Measurements from ENCODE around the gene MPEG1.

Gene MPEG1

DNA sequence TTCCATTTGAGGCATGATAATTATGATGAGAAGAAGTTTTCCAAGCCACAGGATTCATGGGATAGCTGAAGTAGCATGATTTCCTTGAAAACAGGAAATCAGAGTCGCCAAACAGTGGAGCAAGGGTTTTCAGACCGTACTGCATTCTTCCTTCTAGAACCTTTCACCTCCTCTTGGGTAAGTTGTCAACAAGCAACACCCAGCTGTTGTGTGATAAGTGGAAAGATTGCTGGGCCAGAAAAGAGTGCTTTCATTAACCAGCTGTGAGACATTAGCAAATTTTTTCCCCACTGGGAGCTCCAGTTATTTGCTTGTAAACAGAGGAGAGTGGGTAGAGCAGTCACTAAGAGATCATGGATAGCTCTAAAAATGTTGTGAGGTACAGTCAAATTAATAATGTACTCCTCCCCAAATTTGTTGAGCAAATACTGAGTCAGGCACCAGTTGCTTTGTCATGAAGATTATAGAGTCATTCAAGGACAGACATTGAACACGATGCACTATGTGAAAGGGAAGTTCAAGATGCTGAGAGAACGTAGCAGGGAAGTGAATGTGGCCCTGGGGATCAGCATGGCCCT, 11.7 kb upstream of the MPEG1 start:
- peaks cover 39 to 59% of the 10 kb centered on the region in 2 donors for H3K4me1 Mint-ChIP-seq

GRCh38 chr11:59223611-59224010, 10.9 kb upstream of the MPEG1 start:
- Mint-ChIP-seq H3K4me1 (peaks cover 48 to 67% of the 10 kb centered on the region in 2 donors), H3K4me3 (peak overlapping the region in 1 of 2 donors; percentile 5), H3K27me3 (no peaks in the 10 kb centered on the region), H3K36me3 (no peaks in the 10 kb centered on the region), H3K27ac (peak overlapping the region; percentile 84), H3K9me3 (no peaks in the 10 kb centered on the region)
- ATAC-seq (replicated peaks) (no peak), DNase-seq (no peak)

More for the DNA sequence above, 11.7 kb upstream of the MPEG1 start:
- DNase-seq (no peak), ATAC-seq (replicated peaks) (peak; percentile 56 to 62)
- Mint-ChIP-seq H3K4me3 (peak overlapping the region in 1 of 2 donors; percentile 3), H3K9me3 (no peaks in the 10 kb centered on the region), H3K27me3 (no peaks in the 10 kb centered on the region), H3K36me3 (no peaks in the 10 kb centered on the region), H3K27ac (peak overlapping the region; percentile 76)

DNA sequence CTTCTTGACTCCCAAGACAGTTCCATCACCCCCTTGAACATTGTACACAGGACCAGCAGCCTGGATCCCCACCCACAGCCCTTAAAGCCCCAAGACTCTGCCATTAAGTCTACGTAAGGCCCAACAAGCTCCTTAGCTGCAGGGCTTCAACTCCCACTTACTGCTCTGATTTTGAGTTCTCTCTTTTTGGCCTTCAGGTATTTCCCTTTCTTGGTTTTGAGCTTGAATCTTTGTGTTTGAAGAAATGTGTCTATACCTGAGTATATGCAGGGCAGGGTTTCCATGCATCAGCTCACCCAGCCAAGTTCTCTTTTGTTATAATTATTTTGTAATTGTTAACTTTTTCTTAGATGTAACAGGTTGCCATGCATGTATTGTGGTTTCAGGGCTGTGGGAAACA, 10.4 kb upstream of the MPEG1 start:
- ATAC-seq (replicated peaks) (peak; percentile 48 to 53), DNase-seq (no peak)
- H3K27me3 Mint-ChIP-seq = no peaks in the 10 kb centered on the region
- no peaks in the 10 kb centered on the region for H3K9me3 Mint-ChIP-seq
- peak overlapping the region in 1 of 2 donors; percentile 0 for H3K4me3 Mint-ChIP-seq
- no peaks in the 10 kb centered on the region for H3K36me3 Mint-ChIP-seq
- H3K27ac Mint-ChIP-seq = peak overlapping the region; percentile 84
- H3K4me1 Mint-ChIP-seq = peaks cover 52 to 72% of the 10 kb centered on the region in 2 donors

DNA sequence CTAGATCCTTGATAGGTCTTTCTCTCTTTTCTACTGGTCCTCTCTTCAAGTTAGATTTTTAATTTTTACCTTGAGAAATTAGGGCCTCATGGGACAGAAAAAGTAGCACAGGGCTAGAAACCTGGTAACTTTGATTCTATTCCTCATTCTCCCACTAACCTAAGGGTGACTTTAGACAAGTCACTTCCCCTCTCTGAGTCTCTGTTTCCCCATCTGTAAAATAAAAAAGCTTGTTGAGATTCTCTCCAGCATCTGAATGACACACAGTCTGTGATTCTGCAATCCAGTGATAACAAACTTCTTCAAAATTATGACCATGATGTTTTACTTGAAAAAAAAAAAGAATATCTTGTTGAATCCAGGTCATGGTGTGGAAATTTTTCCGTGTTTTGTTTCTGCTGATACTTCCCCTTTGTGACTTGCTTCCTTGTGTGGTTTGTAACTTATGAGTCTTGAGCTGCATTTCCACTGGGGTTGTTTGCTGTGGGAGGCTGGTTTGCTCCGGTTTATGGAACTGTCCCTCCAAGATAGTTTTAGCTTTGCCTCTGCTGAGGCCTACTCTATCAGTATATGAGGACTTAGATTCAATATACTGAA, 9.8 kb upstream of the MPEG1 start:
- no peaks in the 10 kb centered on the region for H3K27me3 Mint-ChIP-seq
- peaks cover 0 to 2% of the 10 kb centered on the region in 2 donors for H3K36me3 Mint-ChIP-seq
- DNase-seq = no peak
- H3K4me3 Mint-ChIP-seq = no peak overlapping the region
- no peaks in the 10 kb centered on the region for H3K9me3 Mint-ChIP-seq
- peaks cover 57 to 77% of the 10 kb centered on the region in 2 donors for H3K4me1 Mint-ChIP-seq
- ATAC-seq (replicated peaks) = peak; percentile 57 to 58
- peak overlapping the region; percentile 70 for H3K27ac Mint-ChIP-seq

DNA sequence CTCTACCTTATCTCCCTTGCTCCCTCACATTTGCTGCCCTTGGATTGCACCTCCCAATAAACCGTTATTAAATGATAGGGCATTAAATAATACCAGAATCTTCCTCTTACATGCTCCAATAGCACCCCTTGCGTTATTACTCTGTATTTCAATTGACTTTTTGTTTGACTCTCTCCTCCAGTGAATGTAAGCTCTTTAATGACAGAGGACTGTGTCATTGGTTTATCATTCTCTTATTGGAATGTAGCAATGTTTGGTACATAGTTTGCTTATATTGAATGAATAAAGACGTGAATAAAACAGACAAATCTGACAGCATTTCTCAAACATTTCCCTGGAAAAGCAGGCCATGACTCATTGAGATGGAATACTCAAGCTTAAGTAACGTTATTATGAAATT, 8.7 kb upstream of the MPEG1 start:
- H3K9me3 Mint-ChIP-seq = no peaks in the 10 kb centered on the region
- H3K4me1 Mint-ChIP-seq = peaks cover 61 to 87% of the 10 kb centered on the region in 2 donors
- peaks cover 0 to 3% of the 10 kb centered on the region in 2 donors for H3K36me3 Mint-ChIP-seq
- H3K27ac Mint-ChIP-seq = peak overlapping the region; percentile 37
- no peak for DNase-seq
- ATAC-seq (replicated peaks) = no peak
- H3K4me3 Mint-ChIP-seq = no peak overlapping the region
- no peaks in the 10 kb centered on the region for H3K27me3 Mint-ChIP-seq

DNA sequence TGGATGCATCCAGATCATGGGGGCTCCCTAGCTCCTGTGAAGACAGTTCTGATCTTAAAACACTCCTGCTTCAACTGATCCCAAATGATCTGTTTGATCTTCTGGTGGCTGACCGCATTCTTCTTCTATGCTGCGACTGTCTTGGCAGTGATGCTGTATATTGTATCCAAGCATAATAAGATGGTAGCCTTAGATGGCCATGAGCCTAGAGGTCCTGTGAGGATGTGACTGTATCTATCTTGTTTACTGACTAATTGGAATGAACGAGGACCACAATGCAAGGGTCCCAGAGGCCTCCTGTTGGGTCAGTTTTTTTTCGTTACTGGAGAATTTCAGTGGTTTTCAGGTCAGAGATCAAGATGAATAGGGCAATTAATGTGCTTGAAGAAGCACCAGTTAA, 7.1 kb upstream of the MPEG1 start:
- H3K4me3 Mint-ChIP-seq = no peak overlapping the region
- H3K36me3 Mint-ChIP-seq = peaks cover 0 to 3% of the 10 kb centered on the region in 2 donors
- ATAC-seq (replicated peaks) (no peak), DNase-seq (no peak)
- no peaks in the 10 kb centered on the region for H3K9me3 Mint-ChIP-seq
- H3K4me1 Mint-ChIP-seq = peaks cover 60 to 96% of the 10 kb centered on the region in 2 donors
- H3K27me3 Mint-ChIP-seq = no peaks in the 10 kb centered on the region
- H3K27ac Mint-ChIP-seq = no peak overlapping the region

GRCh38 chr11:59218893-59219292, 6.2 kb upstream of the MPEG1 start:
- Mint-ChIP-seq H3K27ac (peak overlapping the region; percentile 65), H3K4me3 (no peak overlapping the region), H3K36me3 (peaks cover 0 to 3% of the 10 kb centered on the region in 2 donors), H3K4me1 (peaks cover 58 to 95% of the 10 kb centered on the region in 2 donors), H3K27me3 (no peaks in the 10 kb centered on the region), H3K9me3 (no peaks in the 10 kb centered on the region)
- ATAC-seq (replicated peaks) (peak; percentile 24 to 42), DNase-seq (no peak)

DNA sequence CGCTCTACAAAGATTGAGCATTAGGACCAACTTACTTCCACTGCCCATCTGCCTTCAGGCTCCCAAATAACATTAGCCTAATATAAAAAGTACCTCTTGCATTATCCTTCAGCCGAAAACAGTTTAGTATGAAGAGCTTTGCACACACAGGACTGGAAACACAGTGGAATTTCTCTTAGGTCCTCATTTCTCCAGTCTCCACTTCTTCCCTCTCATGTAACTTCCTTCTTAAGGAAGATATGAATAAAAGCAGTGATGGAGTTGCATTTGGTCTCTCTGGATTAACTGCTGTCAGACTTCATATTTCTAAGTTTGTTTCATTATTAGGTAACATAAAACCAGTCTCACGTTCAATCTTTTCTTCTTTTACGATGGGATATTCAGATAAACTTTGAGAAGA, 5.6 kb upstream of the MPEG1 start:
- Mint-ChIP-seq H3K9me3 (no peaks in the 10 kb centered on the region), H3K4me1 (peaks cover 56 to 95% of the 10 kb centered on the region in 2 donors), H3K27me3 (no peaks in the 10 kb centered on the region), H3K36me3 (peaks cover 0 to 3% of the 10 kb centered on the region in 2 donors), H3K4me3 (no peak overlapping the region), H3K27ac (peak overlapping the region; percentile 65)
- DNase-seq (no peak), ATAC-seq (replicated peaks) (no peak)

DNA sequence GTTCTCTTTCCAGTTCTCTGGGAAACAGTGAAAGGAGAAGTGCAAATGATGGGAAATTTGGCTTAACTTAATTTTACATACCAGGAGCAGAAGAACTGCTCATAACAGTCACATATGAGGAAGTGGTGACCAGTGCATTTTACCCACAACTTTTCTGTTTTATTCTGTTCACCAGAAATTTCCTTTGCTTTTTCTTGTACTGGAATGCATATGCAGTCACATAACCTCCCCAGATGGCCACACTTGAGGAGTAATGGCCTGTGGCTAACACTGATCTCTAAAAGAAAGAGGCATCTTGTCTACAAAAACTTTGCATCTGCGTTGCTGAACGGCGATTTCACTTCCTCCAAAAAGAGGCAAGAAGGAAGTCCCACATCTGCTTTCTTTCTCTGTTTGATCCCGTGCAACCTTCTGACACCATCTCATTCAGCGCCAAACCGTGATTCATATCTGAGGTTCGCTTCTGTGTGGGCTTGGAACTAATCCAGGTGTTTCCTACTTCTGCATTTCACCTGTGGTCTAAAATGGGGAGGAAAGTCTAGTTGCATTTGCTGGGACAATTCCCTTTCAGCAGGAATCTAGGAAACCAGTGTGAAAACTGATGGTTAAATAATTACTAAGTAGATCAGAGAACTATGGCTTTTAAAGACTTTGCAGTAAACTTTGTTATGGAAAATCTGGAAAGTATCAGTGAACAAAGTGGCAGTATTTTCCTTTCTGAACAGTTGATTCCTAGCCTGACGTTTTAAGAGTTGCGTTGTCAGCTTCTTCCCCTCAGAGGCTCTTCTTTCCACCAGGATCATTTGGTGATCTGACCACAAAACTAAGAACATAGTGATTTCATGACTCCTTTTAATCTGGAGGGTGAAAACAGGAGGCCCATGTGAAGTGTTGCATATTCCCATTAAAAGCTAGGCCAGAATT, 4.2 kb upstream of the MPEG1 start:
- ATAC-seq (replicated peaks) (peak; percentile 79 to 84), DNase-seq (peak; percentile 86)
- no peaks in the 10 kb centered on the region for H3K27me3 Mint-ChIP-seq
- no peaks in the 10 kb centered on the region for H3K9me3 Mint-ChIP-seq
- peak overlapping the region; percentile 98 for H3K27ac Mint-ChIP-seq
- H3K36me3 Mint-ChIP-seq = peaks cover 0 to 3% of the 10 kb centered on the region in 2 donors
- peaks cover 56 to 95% of the 10 kb centered on the region in 2 donors for H3K4me1 Mint-ChIP-seq
- H3K4me3 Mint-ChIP-seq = peak overlapping the region; percentile 8 to 46

DNA sequence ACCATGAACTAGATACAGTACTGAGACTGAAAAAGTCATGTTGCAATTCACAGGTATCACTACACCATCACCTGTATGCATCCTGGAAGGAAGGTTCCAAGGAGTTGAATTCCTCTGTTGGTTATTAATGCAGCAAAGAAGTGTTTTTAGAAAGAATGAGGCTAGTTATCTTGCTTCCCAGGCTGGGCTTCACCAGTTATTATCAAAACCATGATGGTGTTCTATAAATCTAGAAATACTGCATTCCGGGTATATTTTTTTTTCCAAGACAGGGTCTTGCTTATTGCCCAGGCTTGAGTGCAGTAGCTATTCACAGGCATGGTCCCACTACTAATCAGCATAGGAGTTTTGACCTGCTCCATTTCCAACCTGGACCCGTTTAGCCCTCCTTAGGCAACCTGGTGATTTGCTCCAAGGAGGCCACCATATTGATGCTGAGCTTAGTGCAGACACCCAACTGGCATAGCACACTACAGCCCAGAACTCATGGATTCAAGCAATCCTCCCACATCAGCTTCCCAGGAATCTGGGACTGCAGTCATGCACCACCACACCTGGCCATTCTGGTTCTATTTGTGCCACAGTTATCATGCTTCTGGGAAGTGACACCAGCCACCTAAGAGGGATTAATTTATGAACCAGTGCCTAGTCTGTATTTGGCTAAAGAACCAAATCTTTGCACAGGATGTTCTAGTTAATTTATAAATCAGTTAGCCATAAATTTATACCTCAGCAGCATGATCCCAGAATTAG, 1.6 kb upstream of the MPEG1 start:
- no peak overlapping the region for H3K27ac Mint-ChIP-seq
- ATAC-seq (replicated peaks) (no peak), DNase-seq (no peak)
- H3K4me3 Mint-ChIP-seq = no peak overlapping the region
- no peaks in the 10 kb centered on the region for H3K9me3 Mint-ChIP-seq
- H3K27me3 Mint-ChIP-seq = no peaks in the 10 kb centered on the region
- peaks cover 0 to 11% of the 10 kb centered on the region in 2 donors for H3K36me3 Mint-ChIP-seq
- peaks cover 59 to 95% of the 10 kb centered on the region in 2 donors for H3K4me1 Mint-ChIP-seq

DNA sequence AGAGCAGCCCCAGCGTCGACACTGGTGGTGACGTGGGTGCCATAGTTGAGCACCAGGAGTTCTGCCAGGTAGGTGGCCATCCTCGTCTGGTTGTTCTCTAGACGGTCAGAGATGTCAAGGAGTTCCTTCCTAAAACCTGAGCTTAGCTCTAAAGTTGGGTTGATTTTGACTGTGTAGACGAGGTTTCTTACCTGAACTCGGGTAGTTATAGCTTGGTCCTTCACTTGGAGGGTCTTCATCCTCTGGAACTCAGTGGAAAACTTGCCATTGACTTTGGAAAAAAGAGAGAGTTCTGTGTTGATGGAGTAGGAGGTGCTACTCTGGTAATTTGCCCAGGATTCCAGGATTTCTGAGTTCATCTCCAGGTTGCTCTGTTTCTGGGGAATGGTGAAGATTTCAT, 505 bp downstream of the MPEG1 start:
- peaks cover 0 to 14% of the 10 kb centered on the region in 2 donors for H3K36me3 Mint-ChIP-seq
- H3K9me3 Mint-ChIP-seq = no peaks in the 10 kb centered on the region
- DNase-seq (no peak), ATAC-seq (replicated peaks) (no peak)
- H3K27me3 Mint-ChIP-seq = no peaks in the 10 kb centered on the region
- peaks cover 53 to 94% of the 10 kb centered on the region in 2 donors for H3K4me1 Mint-ChIP-seq
- peak overlapping the region; percentile 92 to 93 for H3K4me3 Mint-ChIP-seq
- peak overlapping the region; percentile 77 for H3K27ac Mint-ChIP-seq

- DNase-seq (no peak), ATAC-seq (replicated peaks) (no peak)
- H3K36me3 Mint-ChIP-seq = peaks cover 20 to 37% of the 10 kb centered on the region in 2 donors
- no peaks in the 10 kb centered on the region for H3K27me3 Mint-ChIP-seq
- H3K27ac Mint-ChIP-seq = peak overlapping the region; percentile 88
- H3K4me1 Mint-ChIP-seq = peaks cover 66 to 94% of the 10 kb centered on the region in 2 donors
- H3K9me3 Mint-ChIP-seq = no peaks in the 10 kb centered on the region
- peak overlapping the region; percentile 75 to 92 for H3K4me3 Mint-ChIP-seq
Measured at GRCh38 chr11:59208956-59209355, 3.8 kb downstream of the MPEG1 start.

DNA sequence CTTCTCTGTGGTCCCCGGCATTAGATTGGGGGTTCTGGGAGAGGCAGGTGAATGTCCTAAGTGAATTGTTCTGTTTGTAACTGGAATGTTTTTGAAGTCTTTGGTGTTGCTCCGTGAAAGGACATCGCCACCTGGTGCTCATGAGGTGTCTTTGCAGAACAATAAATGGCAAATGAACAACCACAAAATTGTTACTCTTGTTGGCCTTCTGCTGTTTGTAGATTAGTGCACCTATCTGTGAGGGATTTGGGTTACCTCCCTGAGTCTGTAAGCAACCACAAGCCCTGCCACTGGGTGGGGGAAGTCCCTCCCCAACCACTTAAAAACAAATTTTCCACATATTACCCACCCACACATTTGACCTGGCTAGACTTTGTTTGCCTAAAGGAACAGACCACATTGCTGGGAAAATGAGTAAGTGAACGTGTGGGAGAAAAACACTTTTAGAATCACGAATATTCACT, 4.7 kb downstream of the MPEG1 start:
- Mint-ChIP-seq H3K36me3 (peaks cover 20 to 37% of the 10 kb centered on the region in 2 donors), H3K27ac (peak overlapping the region; percentile 88), H3K27me3 (no peaks in the 10 kb centered on the region), H3K4me3 (peak overlapping the region; percentile 75 to 92), H3K9me3 (no peaks in the 10 kb centered on the region), H3K4me1 (peaks cover 61 to 88% of the 10 kb centered on the region in 2 donors)
- DNase-seq = peak; percentile 68
- ATAC-seq (replicated peaks) = peak; percentile 75 to 83

GRCh38 chr11:59206635-59207034, 6.1 kb downstream of the MPEG1 start:
- ATAC-seq (replicated peaks) (no peak), DNase-seq (no peak)
- Mint-ChIP-seq H3K27ac (peak overlapping the region; percentile 28), H3K4me1 (peaks cover 53 to 84% of the 10 kb centered on the region in 2 donors), H3K27me3 (no peaks in the 10 kb centered on the region), H3K4me3 (peak overlapping the region; percentile 33 to 75), H3K9me3 (no peaks in the 10 kb centered on the region), H3K36me3 (peaks cover 27 to 44% of the 10 kb centered on the region in 2 donors)
